DOHH2 (cell line): ENCODE measurements around the gene COL25A1.

Source experiments
- EZH2phosphoT487 ChIP-seq: fragments of 200-600 bp; sonication (generic); IDR thresholded peaks from 2 replicates; pipeline ENCODE4 v1.6.1; 2017; ENCODE audit warnings: borderline replicate concordance, mild to moderate bottlenecking, antibody characterized with exemption, low read length, moderate library complexity, mixed read lengths
- TF ChIP-seq, protein P1 (sequence below): fragments of 200-600 bp; sonication (generic); IDR thresholded peaks from one replicate; pipeline ENCODE4 v1.5.1; 2014; ENCODE audit warnings: antibody characterized with exemption, mild to moderate bottlenecking, low read depth, low read length; ENCODE audit not compliant: poor library complexity, severe bottlenecking

DNA sequence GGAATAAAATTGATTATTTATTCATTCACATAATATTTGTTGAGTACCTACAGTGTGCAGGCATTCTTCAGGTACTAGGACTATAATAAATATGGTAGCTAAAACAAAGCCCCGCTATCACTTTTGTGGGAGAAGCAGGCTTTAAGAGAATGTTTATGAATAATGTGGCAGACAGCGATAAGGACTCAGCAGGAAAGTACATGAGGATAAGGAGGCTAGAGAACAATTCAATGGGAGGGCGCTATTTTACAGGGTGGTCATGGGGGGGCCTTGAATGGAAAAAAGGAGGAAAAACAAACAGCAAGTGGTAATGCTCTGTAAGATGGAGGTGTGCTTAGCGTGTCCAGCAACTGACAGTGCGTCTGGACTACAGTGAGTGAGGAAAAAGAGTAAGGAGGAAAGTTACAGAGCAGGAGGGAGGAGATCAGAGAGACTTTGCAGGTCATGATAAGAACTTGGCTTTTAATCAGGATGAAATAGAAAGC, 275.4 kb downstream of the COL25A1 start:
- TF ChIP-seq, protein P1, sequence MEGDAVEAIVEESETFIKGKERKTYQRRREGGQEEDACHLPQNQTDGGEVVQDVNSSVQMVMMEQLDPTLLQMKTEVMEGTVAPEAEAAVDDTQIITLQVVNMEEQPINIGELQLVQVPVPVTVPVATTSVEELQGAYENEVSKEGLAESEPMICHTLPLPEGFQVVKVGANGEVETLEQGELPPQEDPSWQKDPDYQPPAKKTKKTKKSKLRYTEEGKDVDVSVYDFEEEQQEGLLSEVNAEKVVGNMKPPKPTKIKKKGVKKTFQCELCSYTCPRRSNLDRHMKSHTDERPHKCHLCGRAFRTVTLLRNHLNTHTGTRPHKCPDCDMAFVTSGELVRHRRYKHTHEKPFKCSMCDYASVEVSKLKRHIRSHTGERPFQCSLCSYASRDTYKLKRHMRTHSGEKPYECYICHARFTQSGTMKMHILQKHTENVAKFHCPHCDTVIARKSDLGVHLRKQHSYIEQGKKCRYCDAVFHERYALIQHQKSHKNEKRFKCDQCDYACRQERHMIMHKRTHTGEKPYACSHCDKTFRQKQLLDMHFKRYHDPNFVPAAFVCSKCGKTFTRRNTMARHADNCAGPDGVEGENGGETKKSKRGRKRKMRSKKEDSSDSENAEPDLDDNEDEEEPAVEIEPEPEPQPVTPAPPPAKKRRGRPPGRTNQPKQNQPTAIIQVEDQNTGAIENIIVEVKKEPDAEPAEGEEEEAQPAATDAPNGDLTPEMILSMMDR: no peak
- TF ChIP-seq EZH2phosphoT487: no peak
